K562 (cell line): ENCODE data around the gene BACE2. TPM values are rescaled to one million over a fixed set of nuclear protein-coding genes. Genes with fewer than 3 reads are reported as not detected.

Experiments
- CUX1 ChIP-seq: fragments of 200-800 bp; sonication (Bioruptor generic); IDR thresholded peaks from 2 replicates; pipeline ENCODE4 v1.6.1; 2016; ENCODE audit warnings: missing genetic modification characterization, missing compliant biosample characterization
- HDGF ChIP-seq: fragments of 450-650 bp; IDR thresholded peaks from 2 replicates; pipeline ENCODE4 v1.6.1; 2016
- KLF10 ChIP-seq: fragments of 250-450 bp; sonication (Bioruptor Pico); IDR thresholded peaks from 2 replicates; pipeline ENCODE4 v1.6.1; 2021; ENCODE audit warnings: matching md5 sums
- ZNF740 ChIP-seq, 3 experiments: fragments of 200-800 bp in 1 of 3; sonication (Bioruptor generic) in 1 of 3; sonication (generic) in 1 of 3; formaldehyde crosslinking in 1 of 3; IDR thresholded peaks; 2 replicates each; pipeline versions ENCODE4 v1.6.1 to v1.8.0; 2016 to 2022; ENCODE audit warnings: mild to moderate bottlenecking in 2 of 3, missing compliant biosample characterization in 2 of 3, missing genetic modification characterization in 2 of 3, missing genetic modification reagents in 1 of 3
- polyA plus RNA-seq, 8 experiments: library from polyadenylated mRNA; depleted of rRNA in 4 of 8; stranded (reverse) in 5 of 8; unstranded in 3 of 8; fragments of >200 nt; fragmentation: Nextera tagmentation in 2 of 8; fragmentation: Illumina TruSeq in 1 of 8; extraction: Ambion mirVana in 2 of 8; extraction: Trizol in 1 of 8; gene quantifications; 2 replicates each; pipeline versions ENCODE4 v1.2.1 to v1.2.3, GENCODE V29; 2011 to 2014; ENCODE audit warnings: inconsistent platforms in 1 of 8, missing spikeins in 1 of 8
- total RNA-seq, 7 experiments: library from RNA; depleted of rRNA in 6 of 7; stranded (reverse); fragments of >200 nt in 6 of 7; fragmentation: Illumina TruSeq in 2 of 7; extraction: Trizol in 2 of 7; gene quantifications; 2 replicates each; pipeline versions ENCODE4 v1.2.1 to v1.2.3, GENCODE V29; 2011 to 2021; ENCODE audit warnings: low replicate concordance in 1 of 7

The BACE2 gene
- total and polyA plus RNA-seq, 9 of the 15 experiments (the other 6 are each of a cell fraction or from before 2014, with no cell fraction given), result 0.05 to 0.24 (median 0.15) TPM; not detected in 2

GRCh38 chr21:41251961-41252642, 84.1 kb downstream of the BACE2 start (continued):
- TF ChIP-seq CUX1 (no peak), KLF10 (CRISPR knock-in tag) (no peak), ZNF740 (CRISPR knock-in tag; IDR thresholded peaks at IDR 0.05) (no peak), ZNF740 (tag; IDR thresholded peaks at IDR 0.05) (no peak), HDGF (no peak)
- TF ChIP-seq, all 486 proteins: peak for 0
